NCI-H146 treated with DMSO at 0.1 percent for 48 hours (cell line): Measurements from ENCODE around the gene NRL.
A peak's percentile ranks its signal among the peaks of the same experiment; 100 is the strongest.

Experiments
- DNase-seq: peaks from one replicate; lab custom pipeline; 2025; ENCODE audit not compliant: unreplicated experiment; lab: John Stamatoyannopoulos, UW

NRL gene

DNA sequence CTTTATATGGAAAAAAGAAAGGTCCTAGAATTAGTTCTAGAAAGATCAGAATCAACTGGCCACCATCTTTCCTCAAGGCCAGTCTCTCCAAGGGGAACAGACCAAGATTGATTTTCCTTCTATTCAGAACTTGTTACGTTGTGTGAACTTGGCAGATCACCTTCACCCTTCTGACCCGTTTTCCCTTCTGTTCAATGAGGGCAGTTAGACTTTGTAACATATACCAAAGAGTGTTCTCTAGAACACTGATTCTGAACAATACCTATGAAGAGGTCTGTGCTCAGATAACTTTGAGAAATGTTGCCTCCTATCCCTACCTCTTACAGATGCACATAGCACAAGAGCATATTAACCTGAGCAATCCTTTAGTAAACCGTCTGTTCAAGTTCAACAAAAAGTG is 31.3 kb downstream of the NRL start:
- DNase-seq: no peak

DNA sequence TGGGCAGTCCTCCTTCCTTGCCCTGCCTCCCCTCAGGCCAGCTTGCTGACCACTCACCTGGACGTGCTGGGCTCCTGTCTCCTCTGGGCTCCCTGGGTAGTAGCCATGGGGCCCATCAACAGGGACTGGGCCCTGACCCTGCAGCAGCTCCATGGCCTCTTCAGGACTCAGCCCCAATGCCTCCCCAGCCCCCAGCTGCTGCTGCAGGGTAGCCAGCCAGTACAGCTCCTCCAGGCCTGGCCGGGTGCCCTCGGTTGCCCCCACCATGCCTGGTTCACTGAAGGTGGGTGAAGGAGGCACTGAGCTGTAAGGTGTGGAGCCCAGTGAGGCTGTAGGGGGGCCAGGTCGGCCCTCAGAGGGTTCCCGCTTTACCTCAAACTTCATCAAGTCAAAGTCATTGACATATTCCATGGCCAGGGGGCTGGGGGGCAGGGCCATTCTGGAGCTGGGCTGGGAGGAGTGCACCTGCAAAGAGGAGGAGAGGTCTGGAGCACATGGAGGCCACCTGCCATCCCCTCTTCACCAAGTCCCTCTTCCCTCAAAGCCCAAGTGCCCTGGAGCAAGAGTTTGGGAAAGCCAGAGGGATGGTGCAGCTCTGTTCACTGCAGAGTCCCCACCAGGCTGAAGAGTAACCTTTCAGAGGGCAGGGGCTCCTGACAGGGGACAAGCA is 32.2 kb downstream of the NRL start:
- no peak for DNase-seq

DNA sequence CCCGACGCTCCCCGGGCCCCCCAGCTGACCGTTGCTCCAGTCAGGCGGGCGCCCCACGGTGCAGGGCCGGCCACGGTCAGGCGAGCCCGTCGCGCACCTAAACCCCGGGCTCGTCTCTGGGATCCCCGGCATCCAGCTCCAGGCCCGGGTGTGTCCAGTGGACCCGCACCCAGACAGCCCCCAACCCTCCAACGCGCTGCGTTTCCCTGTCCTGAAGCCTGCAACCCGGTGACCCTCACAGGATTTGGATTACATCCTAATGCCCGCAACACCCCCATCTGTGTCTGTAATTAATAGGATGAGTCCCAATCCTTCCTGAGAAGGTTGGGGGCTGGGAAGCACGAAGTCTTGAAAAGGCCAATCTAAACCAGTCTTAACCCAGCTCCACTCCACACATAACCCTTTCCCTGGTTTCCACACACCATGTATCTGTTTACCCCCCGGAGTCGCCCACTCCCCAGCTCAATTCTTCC is 33.0 kb downstream of the NRL start:
- DNase-seq: no peak

DNA sequence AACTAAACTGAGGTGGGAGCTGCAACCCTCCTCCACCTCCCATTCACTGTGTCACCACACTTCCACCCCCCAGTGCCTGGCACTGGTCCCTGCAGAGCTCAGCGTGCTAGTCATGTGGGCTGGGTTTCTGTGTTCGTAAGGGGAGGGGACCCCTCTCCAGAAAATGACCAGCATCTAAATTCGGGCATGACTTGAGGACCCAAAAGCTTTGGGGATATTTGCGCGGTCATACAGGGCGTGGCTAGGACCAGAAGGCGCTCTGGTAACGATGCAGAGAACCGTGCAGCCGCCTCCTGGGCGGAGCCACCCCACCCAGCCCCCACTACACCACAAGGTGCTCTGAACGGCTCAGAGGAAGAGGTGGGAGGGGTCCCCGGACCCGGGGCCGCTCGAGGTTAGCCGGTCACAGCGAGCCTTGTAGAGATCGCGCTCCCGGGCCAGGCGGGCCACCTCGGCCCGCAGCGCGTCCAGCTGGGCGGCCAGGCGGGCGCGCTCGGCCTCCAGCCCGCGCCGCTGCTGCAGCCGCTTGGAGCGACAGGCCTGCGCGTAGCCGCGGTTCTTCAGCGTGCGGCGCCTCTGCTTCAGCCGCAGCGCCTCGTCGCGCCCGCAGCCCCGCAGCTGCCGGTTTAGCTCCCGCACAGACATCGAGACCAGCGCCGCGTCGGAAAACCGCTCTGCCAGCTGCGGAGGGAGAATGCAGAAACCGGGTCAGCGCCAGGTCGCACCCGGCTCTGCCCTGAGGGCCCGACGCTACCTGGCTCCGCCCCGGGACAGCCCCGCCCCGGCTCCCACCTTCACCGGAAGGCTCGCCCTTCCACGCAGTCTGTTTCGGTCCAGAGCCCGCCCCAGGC is 33.6 kb downstream of the NRL start:
- DNase-seq: peak; percentile 57

DNA sequence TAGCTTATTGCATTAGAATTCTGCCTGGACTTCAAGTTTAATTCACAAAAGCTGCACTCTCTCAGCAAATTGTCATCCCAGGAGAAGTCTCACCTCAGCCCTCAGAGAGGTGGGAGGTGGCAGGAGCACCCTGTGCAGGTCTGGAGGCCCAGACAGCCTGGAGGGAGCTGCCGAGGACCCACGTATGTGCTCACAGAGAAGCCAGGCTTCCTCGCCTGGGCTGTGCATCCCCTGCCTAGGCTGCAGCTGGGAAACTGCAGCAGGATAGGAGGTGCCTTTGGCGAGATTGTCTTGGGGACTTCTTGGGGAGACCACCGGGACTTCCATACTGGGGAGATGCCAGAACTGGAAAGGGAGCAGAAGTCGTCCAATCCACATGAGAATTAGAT is 34.6 kb downstream of the NRL start:
- no peak for DNase-seq

DNA sequence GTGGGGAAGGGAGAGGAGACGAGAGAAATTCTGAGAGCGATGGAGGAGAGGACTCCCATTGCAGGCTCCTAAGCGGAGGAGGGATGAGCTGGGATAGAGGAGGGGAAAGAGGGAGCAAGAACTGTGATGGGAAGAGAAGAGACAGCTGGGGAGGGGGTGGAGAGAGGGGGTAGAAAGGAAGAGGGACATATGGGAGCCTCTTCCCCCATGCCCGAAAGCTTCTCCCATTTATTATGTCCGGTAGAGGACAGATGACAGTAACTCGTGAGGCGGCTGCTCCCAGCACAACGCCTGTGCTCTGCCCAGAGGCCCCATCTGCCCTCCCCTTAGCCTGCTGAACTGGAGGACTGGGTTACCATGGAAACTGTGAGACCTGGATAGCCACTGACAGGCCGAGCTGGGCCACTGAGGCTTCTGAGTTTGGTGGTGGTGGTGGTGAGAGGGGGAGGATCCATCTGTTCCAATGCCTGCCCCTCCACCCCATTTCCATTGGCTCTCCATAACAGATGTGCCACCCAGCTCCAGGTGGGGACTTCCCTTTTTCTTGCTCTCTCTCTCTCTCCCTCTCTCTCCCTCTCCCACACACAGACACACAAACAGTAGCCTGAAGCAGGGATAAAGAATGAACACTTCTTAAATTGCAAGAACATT is 35.1 kb downstream of the NRL start:
- no peak for DNase-seq

DNA sequence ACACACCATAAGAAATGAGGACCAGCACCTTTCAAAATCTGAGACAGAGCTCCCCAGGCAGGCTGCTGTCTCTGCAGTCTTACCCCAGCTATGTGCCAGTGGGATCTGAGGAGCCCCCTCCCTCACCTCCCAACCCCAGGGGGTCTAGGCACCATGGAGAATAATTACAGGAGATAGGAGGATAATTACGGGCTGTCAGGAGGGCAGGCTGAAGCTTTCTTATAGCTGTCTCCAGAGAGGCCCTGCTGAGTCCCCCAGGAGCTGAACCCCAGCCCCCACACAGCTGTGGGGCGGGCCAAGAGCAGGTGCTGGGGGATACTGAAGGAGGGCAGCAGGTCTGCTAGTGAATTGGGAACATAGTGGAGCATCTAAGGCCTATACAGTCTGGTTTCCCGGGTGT is 36.6 kb downstream of the NRL start:
- DNase-seq: peak; percentile 86

DNA sequence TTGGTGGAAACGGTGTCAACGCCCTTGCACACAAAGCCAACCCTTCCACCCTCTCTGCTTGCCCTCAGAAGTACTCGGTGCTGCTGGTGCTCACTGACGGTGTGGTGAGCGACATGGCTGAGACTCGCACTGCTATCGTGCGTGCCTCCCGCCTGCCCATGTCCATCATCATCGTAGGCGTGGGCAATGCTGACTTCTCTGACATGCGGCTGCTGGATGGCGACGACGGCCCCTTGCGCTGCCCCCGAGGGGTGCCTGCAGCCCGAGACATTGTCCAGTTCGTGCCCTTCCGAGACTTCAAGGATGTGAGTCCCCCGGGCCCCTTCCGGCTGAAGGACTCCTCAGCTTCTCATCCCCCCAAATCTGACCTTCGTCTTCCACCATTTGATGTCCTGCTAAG is 37.7 kb downstream of the NRL start:
- no peak for DNase-seq

DNA sequence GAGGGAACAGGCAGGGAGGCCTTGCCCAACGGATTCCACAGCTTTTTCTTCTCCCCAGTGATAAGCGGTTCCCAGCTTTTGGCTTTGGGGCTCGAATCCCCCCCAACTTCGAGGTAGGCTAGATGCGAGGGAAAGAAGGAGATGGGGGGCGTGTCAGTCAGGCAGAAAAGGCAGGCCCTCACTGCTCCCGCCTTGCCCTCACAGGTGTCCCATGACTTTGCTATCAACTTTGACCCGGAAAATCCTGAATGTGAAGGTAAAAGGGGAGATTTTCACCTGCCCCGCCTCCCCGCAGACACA is 38.5 kb downstream of the NRL start:
- no peak for DNase-seq

DNA sequence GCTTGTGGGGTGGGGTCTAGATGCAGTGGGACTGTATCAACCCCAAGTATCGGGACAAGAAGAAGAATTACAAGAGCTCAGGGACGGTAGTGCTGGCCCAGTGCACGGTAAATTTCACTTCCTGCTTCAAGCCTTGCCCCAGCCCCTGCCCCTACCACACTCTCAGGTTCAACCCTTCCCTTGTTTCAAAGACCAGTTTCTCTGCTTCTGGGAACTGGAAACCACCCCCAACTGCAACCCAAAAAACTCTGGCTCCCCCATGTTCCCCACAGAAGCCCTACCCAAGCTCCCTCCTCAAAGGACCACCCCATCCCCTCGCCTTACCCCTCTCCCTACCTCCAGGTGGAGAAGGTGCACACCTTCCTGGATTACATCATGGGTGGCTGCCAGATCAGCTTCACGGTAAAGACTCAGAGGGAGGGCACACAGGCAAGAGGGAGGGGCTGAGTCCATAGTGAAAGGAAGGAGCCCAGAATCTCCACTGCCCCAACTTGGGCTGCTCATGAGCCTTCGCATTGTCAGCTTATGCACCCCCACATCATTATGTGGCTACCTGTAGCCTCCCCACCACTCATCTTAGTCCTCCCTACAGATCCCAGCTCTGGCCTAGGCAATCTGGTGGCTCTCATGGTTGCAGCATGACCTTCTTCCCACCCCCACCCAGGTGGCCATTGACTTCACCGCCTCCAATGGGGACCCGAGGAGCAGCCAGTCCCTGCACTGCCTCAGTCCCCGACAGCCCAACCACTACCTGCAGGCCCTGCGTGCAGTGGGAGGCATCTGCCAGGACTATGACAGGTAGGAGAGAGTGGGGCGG is 39.1 kb downstream of the NRL start:
- no peak for DNase-seq

DNA sequence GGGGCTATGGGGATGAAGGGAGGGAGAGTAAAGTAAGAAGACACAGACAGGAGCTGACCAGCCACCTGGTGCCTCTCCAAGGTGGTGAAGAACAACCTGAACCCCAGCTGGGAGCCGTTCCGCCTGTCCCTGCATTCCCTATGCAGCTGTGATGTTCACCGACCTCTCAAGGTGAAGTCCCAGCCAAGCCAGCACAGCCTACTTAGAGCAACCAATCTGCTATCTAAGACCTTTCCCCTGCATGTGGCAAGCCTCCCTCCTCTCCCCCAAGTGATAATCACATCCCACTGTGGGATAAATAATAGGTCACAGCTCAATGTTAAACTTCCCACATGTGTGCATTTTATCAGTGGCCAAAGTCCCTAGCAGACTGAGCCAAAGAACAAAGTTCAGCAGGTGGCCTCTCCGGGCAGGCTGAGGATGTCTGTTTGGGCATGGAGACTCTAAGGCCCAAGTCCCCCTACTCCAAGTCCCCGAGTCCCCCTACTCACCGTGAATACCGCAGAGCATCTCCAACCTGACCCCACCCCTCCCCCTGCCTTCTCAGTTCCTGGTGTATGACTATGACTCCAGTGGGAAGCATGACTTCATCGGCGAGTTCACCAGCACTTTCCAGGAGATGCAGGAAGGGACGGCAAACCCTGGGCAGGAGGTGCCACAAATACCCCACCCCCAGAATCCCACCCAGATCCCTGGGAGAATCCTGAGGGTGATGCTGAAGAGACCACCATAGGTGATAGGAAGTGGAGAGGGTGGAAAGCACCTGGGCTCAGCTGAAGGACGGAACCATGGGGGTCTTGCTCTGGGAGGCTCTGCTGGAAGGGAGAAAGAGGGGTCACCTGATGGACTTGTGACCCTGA is 39.9 kb downstream of the NRL start:
- DNase-seq: no peak

DNA sequence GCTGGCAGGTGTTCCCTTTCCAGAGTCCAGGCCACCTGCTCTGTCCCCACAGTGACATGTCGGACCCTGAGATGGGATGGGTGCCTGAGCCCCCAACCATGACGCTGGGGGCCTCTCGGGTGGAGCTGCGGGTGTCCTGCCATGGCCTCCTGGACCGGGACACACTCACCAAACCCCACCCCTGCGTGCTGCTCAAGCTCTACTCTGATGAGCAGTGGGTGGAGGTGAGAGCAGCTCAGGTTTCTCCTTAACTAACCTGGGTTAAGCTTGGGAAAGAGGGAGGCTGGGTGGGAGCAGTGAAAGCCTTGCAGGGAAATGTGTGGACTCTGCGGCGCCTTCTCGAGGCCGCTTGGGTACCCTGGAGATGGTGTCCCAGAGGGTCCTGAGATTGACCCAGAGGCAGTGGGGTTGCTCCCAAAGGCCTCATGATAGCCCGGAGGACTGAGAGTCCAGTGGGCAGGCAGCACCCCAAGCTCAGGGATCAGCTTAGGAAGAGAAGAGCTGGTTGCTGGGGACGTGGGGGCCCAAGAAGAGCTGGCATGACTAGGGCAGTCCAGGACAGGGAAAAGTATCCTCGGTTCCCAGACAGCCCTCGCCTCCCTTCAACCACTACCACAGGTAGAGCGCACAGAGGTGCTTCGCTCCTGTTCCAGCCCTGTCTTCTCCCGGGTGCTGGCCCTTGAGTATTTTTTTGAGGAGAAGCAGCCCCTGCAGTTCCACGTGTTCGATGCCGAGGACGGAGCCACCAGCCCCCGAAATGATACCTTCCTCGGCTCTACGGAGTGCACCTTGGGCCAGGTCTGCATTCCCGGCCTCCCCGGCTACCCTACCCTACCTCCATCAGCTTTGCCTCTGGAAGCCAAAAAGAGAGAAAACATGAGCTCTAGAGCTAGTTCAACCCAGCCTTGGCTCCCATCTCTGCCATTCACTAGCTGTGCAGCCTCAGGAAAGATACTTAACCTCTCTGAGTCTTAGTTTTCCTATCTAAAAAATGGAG is 41.6 kb downstream of the NRL start:
- no peak for DNase-seq

DNA sequence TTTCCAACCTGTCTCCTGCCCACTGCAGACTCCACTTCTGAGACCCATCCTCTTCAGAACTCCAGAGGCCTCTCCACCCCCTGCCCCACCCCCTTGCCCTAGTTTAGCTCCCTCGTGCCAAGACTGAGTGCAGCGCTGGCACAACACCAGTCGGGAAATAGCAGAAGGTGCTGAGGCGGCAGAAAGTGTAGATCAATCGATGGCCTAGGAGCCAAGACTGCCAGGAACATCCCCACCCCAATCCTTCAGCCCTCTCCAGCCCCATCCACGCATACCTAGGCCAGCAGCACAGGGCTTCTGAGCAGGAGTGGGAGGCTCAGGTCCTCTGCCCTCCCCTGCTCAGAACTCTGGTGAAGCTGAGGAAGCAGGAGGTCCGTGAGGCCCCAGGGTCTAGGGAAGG is 42.3 kb downstream of the NRL start:
- no peak for DNase-seq

DNA sequence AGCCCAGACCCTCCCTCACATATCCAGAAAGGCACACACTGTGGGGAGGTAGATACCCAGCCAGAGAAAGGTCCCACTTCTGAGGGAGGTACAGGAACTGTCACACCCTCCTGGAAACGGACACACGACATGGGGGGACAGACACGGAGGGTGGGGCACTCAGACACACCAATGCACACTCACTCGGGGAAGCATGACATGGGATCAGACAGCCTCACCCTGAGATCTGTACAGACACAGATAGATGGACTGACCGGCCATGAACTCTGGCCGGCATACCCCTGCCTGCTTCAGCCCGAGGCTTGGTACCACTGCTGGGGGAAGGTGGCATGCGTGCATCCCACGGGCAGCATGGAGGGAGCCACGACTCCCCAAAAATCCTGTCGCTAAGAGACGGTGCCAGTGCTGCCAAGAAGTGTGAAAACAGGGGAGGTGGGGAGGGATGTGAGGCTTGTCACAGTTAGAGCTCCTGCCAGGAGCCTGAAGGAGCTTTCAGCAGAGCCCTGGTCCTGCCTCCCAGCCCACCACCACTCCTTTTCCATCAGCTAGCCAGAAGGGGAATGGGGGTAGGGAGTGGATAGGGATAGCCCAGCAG is 42.8 kb downstream of the NRL start:
- no peak for DNase-seq

DNA sequence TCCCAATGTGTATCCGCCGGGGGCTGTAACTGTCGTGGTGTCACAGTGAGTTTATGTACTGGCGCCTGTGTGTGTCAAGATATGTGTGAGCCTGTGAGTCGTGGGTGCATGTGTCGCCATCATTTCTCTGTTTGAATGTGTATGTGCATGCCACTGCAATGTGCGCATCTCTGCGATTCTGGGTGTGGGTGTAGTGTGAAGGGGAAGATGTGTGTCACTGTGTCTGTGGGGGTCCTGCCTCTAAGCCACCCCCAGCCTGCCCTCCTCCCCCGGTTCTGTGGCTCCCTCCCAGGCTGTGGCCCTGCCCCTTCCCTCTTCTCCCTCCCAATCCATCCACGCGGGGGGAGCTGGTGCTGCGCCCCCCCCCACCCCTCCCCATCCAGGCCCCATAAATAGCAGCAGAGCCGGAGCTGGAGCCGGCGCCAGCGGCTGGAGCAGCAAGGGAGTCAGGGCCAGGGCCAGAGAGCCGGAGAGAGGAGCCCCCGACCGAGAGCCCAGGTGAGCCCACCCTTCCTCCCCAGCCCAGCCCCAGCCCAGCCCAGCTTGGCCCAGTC is 43.5 kb downstream of the NRL start, which contains the start of gene CPNE6:
Gene CPNE6, plus strand, starts transcription at position 419 of the 554 bp plus-strand sequence. CDS start 1,375 bp downstream, outside the sequence.
- no peak for DNase-seq

DNA sequence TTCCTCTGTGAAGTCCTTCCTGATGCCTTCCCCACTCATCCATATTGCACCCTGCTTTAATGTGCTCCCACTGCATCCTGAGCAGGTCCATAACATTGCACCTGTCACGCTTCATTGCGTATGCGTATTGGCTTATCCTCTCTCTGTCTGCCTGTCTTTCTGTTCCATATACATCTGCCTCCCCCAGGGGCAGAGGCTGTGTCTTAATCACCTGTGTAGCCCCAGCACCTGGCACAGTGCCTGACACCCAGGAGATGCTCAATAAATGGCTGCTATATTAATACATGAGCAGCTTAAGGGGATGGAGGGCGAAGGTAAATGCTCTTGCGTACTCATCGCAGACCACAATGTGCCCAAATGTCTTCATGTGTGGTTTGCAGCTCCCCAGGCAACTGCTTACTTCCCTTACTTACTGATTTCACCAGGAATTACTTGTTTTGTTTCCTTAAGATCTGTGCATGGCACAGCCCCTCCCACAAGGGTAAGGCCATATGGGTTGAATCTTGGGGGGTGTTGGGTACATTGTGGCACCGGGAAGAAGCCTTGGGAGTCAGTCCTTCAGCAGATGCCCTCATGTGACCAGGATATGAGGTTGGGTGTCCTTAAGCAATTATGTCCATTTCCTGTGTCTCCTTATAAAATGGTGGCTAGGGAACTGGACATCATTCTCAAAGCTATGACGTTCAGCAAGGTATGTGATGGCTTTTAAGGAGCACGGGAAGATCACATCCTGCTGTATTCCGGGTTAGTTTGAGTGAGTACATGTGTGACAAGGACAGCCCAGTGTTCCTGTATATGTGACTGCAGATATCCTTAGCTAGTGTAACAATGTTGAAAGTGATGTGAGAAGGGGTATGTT is 44.2 kb downstream of the NRL start:
- DNase-seq: peak; percentile 16

DNA sequence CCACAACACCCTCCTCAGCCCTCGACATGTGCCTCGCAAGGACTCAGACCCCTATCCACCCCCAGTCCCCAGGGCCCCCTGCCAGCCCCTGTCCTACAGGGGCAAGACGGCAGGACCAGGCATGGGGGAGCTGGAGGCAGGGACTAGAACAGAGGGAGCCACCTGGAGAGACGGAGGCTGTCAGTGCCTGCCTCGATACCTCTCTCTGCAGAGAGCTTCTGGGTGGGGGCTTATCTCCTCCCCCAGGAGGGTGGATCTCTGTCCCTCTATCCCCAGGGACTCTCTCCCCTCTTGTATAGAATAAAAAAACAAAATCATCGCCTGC is 45.4 kb downstream of the NRL start:
- DNase-seq: no peak
